Stomach (tissue), 9 donors: ENCODE measurements around the gene VKORC1L1. TPM values are rescaled to one million over a fixed set of nuclear protein-coding genes. Genes with fewer than 3 reads are reported as not detected.
A peak's percentile ranks its signal among the peaks of the same experiment; 100 is the strongest.

Experiments
- DNase-seq, 2 donors: peaks; one replicate each; pipeline versions ENCODE4 v3.0.0 to v3.0.0-alpha.2; 2013 to 2019
- H3K27ac ChIP-seq, 5 donors: fragments of 200-600 bp in 4 of 5; sonication (generic) in 4 of 5; one replicate each; pipeline ENCODE4 v1.5.1; 2013 to 2019; ENCODE audit warnings: mild to moderate bottlenecking in 1 of 5, moderate library complexity in 1 of 5
- H3K27me3 ChIP-seq, 3 donors: fragments of 200-600 bp; sonication (generic); one replicate each; pipeline ENCODE4 v1.5.1; 2017 to 2019; ENCODE audit warnings: mixed run types in 1 of 3
- H3K36me3 ChIP-seq, 4 donors: fragments of 200-600 bp; sonication (generic); 1 replicate in 3 of 4; 2 replicates in 1 of 4; pipeline ENCODE4 v1.5.1; 2016 to 2019
- H3K4me1 ChIP-seq, 4 donors: fragments of 200-600 bp; sonication (generic); one replicate each; pipeline ENCODE4 v1.5.1; 2016 to 2019
- H3K4me3 ChIP-seq, 4 donors: fragments of 200-600 bp; sonication (generic) in 3 of 4; one replicate each; pipeline ENCODE4 v1.5.1; 2016 to 2019; ENCODE audit warnings: mild to moderate bottlenecking in 1 of 4
- H3K9me3 ChIP-seq, 4 donors: fragments of 200-600 bp; sonication (generic); one replicate each; pipeline ENCODE4 v1.5.1; 2016 to 2019
- CTCF ChIP-seq, 7 experiments: fragments of 450-650 bp in 4 of 7; fragments of 200-600 bp in 3 of 7; sonication (generic) in 3 of 7; IDR thresholded peaks; one replicate each; pipeline ENCODE4 v1.5.1; 2016 to 2019; ENCODE audit warnings: antibody characterized with exemption in 7 of 7, control low read depth in 2 of 7, mild to moderate bottlenecking in 1 of 7
- EP300 ChIP-seq: sonication (generic); formaldehyde crosslinking; IDR thresholded peaks from one replicate; pipeline ENCODE4 v1.6.1; 2017; ENCODE audit warnings: antibody characterized with exemption
- POLR2A ChIP-seq, 4 donors: fragments of 450-650 bp; IDR thresholded peaks; one replicate each; pipeline ENCODE4 v1.6.1; 2016; ENCODE audit warnings: antibody characterized with exemption in 4 of 4, control low read depth in 2 of 4, mild to moderate bottlenecking in 1 of 4, moderate library complexity in 1 of 4
- POLR2AphosphoS5 ChIP-seq, 3 donors: sonication (generic); formaldehyde crosslinking; IDR thresholded peaks; one replicate each; pipeline ENCODE4 v1.6.1; 2016; ENCODE audit warnings: antibody characterized with exemption in 3 of 3
- WGBS, 5 donors: extraction: QIAGEN DNeasy Blood & Tissue Kit in 3 of 5; methylation state at CpG; one replicate each; pipeline versions ENCODE4 v1.1.5 to v1.1.7; 2013 to 2018; 5-methylcytosine and 5-hydroxymethylcytosine counted together
- intact Hi-C: fragments of 100-400 bp; cut with DNase I; formaldehyde crosslinking; loops from one replicate; pipeline ENCODE4 v1.15.1; 2023; ENCODE audit warnings: low total_unique reads
- polyA plus RNA-seq, 3 donors: library from polyadenylated mRNA; stranded (reverse); fragments of 200-250 nt; gene quantifications; one replicate each; pipeline ENCODE4 v1.2.3, GENCODE V29; 2013
- total RNA-seq, 5 donors: library from RNA; depleted of rRNA; stranded (reverse); fragments of >200 nt; gene quantifications; one replicate each; pipeline versions ENCODE4 v1.1.0 to v1.2.3, GENCODE V29; 2014 to 2016
- donor health status: healthy with polysubstance abuse.
- donor health status: Bipolar disorder and iron deficiency.
- donor health status: healthy.

Gene VKORC1L1
- total and polyA plus RNA-seq, 8 donors: 1.8 to 31.6 (median 6.5) TPM

- Histone ChIP-seq H3K9me3 (no peaks in the 10 kb centered on the region), H3K36me3 (peaks cover 47 to 86% (median 85%) of the 10 kb centered on the region in 4 donors), H3K4me1 (peaks cover 13 to 25% (median 20%) of the 10 kb centered on the region in 4 donors), H3K27me3 (no peaks in the 10 kb centered on the region), H3K27ac (no peak overlapping the region), H3K4me3 (no peak overlapping the region)
- 94 to 97% (median 96%) methylated on average over 16 of the region's 16 CpGs for WGBS, 5 donors
- TF ChIP-seq CTCF (IDR thresholded peaks at IDR 0.05) (no peak), POLR2AphosphoS5 (IDR thresholded peaks at IDR 0.05) (no peak), EP300 (no peak), POLR2A (IDR thresholded peaks at IDR 0.05) (no peak)
- intact Hi-C loops: no loop called here
- no peak for DNase-seq
Measured at GRCh38 chr7:65976659-65977196, 103.9 kb downstream of the VKORC1L1 start.

GRCh38 chr7:65978891-65979582 lies 106.2 kb downstream of the VKORC1L1 start:
- H3K4me3 ChIP-seq: no peak overlapping the region
- TF ChIP-seq POLR2AphosphoS5 (IDR thresholded peaks at IDR 0.05) (no peak), CTCF (IDR thresholded peaks at IDR 0.05) (no peak), POLR2A (IDR thresholded peaks at IDR 0.05) (no peak), EP300 (no peak)
- H3K36me3 ChIP-seq: peaks cover 26 to 63% (median 62%) of the 10 kb centered on the region in 4 donors
- 90 to 96% (median 95%) methylated on average over 18 of the region's 18 CpGs for WGBS, 5 donors
- H3K27me3 ChIP-seq: no peaks in the 10 kb centered on the region
- intact Hi-C loops: no loop called here
- no peaks in the 10 kb centered on the region for H3K9me3 ChIP-seq
- H3K4me1 ChIP-seq: peaks cover 13 to 32% (median 27%) of the 10 kb centered on the region in 4 donors
- H3K27ac ChIP-seq: no peak overlapping the region
- no peak for DNase-seq

- intact Hi-C loops: no loop called here
- DNase-seq: no peak
- no peaks in the 10 kb centered on the region for H3K27me3 ChIP-seq
- H3K27ac ChIP-seq: peak overlapping the region in 4 of 5 donors; percentile 76 to 88 (median 84)
- 92 to 94% (median 93%) methylated on average over 12 to 29 of the region's 29 CpGs for WGBS, 5 donors
- peaks cover 19 to 55% (median 54%) of the 10 kb centered on the region in 4 donors for H3K36me3 ChIP-seq
- peak overlapping the region in 2 of 4 donors; percentile 84 to 96 for H3K4me3 ChIP-seq
- H3K9me3 ChIP-seq: no peaks in the 10 kb centered on the region
- TF ChIP-seq POLR2A (IDR thresholded peaks at IDR 0.05): no peak
- no peak for TF ChIP-seq POLR2AphosphoS5 (IDR thresholded peaks at IDR 0.05)
- no peak for TF ChIP-seq CTCF (IDR thresholded peaks at IDR 0.05)
- TF ChIP-seq EP300: no peak
- peaks cover 13 to 32% (median 27%) of the 10 kb centered on the region in 4 donors for H3K4me1 ChIP-seq
Measured at GRCh38 chr7:65979583-65980477, 107.0 kb downstream of the VKORC1L1 start.
